Stimulated activated CD4-positive, alpha-beta T cell treated with anti-CD3 and anti-CD28 coated beads, Interleukin-12 subunit alpha, Interleukin-12 subunit beta, amount 100 ng/mL, for 4 hours (primary cell): ENCODE results near the gene SLC36A4.
"Not testable (repeated sequence)": the region's sequence is repeated elsewhere in the genome, so short reads cannot be mapped to it uniquely, and the experiment has no call there.

Source experiments
- DNase-seq: peaks from one replicate; pipeline ENCODE4 v3.0.0-alpha.2; 2020

SLC36A4 gene

GRCh38 chr11:93117565-93117964 lies 80.2 kb downstream of the SLC36A4 start:
- DNase-seq = no peak

- no peak for DNase-seq
These were observed 81.0 kb downstream of the SLC36A4 start for GRCh38 chr11:93116641-93117441.

- no peak for DNase-seq
These were observed 83.5 kb downstream of the SLC36A4 start for GRCh38 chr11:93114304-93114703.

GRCh38 chr11:93113824-93114223 lies 84.0 kb downstream of the SLC36A4 start:
- no peak for DNase-seq

- DNase-seq = not testable (repeated sequence)
These were observed 86.6 kb downstream of the SLC36A4 start for GRCh38 chr11:93111147-93111546.

GRCh38 chr11:93100211-93100610 lies 97.6 kb downstream of the SLC36A4 start:
- DNase-seq = no peak

GRCh38 chr11:93099806-93100205 lies 98.0 kb downstream of the SLC36A4 start:
- DNase-seq = no peak
